Measurements from ENCODE around the gene CD9. TPM values are rescaled to one million over a fixed set of nuclear protein-coding genes. Genes with fewer than 3 reads are reported as not detected.
"Not testable (repeated sequence)": the region's sequence is repeated elsewhere in the genome, so short reads cannot be mapped to it uniquely, and the experiment has no call there.

CD9 gene
- polyA plus RNA-seq, 3 donors = 173 to 215 (median 209) TPM

DNA sequence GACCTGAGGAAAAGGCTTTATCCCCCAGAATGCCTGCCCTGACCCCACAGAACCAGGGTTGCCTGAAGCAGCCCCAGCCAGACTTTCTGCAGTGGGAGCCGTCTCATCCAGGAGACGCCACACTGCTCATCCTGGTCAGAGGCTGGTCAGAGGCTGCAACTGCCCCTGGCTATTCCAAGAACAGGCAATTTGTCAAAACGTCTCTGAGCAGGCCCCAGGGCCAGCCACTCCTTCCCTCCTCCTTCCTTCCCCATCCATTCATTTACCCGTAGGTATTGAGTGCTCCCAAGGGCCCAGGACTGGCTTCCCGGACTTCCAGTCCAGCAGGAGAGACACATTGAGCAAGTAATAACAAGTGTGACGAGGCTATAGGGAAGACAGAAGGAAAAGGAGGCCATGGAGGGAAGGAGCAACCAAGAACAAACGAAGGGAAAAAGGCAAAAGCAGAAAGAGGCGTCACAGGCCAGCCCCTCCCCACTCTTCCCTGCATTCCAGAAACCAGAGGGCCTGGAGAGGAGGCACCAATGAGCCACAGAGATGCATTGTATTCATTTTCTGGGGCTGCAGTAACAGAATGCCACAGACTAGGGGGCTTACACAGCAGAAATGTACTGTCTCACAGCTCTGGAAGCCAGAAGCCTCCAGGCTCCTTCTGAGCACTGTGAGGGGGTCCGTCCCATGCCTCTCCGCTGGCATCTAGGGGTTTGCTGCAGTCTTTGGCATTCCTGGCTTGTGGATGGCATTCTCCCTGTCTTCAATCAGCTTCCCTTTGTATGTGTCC, 21.0 kb upstream of the CD9 start:
- DNase-seq (ENCODE audit: low read depth in 3 of 3, low spot score in 2 of 3) = no peak

DNA sequence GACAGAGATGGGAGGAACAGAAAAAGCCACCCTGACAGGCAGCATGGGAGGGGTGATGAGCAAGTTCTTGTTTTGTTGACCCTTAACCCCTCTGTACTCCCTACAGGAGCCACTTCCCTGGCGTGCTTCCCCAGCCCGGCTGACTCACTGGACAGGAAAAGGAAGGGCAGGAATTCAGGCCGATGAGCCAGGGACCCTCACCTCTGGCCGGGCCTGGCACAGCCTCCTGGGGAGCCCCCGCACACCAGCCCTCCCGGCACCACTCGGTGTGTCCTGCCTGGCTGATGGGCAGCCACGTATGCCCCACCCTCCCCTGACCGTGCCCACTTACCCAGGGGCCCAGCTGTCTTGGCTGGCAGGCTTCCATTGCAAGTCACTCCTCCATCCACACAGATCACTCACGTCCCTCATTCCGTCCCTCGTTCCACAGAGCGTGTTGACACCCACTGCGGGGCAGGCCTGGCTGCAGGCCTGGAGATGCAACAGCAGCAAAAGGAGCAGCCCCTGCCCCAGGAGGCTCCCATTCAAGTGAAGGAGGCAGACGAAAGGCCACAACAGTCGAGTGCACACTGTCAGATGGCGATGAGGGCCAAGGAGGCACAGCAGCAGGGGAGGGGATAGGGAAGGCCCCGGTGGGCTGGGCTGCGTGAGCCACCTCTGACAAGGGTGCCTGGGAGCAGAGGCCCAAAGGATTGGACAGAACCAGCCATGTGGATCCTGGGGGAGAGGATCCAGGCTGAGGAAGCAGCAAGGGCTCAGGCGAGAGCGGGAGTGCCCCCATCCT, 19.7 kb upstream of the CD9 start:
- DNase-seq (ENCODE audit: low read depth in 3 of 3, low spot score in 2 of 3) = no peak

DNA sequence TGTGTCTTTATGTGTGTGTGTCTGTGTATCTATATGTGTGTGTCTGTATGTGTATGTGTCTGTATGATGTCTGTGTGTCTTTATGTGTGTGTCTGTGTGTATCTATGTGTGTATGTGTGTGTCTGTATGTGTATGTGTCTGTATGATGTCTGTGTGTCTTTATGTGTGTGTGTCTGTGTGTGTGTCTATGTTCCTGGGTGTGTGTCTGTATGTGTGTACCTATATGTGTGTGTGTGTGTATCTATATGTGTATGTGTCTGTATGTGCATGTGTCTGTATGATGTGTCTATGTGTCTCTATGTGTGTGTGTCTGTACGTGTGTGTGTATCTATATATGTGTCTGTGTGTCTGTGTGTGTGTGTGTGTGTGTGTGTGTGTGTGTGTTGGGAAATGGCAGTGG, 19.0 kb upstream of the CD9 start:
- no peak for DNase-seq (ENCODE audit: low read depth in 3 of 3, low spot score in 2 of 3)

DNA sequence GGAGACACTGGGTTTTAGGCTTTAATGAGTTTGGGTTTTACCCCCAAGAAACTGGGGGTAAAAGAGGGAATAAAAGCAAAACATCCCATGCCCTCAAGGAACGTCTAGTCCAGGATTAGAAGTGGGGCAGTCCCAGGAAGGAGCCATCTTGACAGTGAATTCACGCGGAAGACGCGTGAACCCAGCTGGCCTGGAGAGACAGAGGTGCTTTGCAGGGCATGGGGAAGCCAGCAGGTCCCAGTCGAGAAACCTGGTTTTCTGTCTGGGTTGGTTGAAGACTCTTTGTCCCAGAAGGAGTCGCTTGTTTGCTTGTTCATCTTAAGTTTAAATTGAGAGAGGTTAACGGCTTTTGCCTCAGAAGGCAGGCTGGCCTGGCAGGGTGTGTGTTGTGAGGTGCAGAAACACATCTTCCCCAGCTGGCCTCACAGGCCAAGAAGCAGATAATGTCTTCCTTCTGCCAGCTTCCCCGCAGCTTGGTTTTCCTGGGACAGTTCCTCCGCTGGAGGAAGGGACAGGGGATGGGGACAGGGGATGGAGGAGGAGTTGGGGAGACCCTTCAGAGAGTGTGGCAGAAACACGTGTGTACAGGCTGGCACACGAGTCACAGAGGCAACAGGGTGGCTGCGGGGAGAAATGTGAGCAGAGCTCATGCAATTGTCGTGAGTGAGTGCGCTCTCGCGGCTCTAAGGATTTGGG, 18.5 kb upstream of the CD9 start:
- no peak for DNase-seq (ENCODE audit: low read depth in 3 of 3, low spot score in 2 of 3)

DNA sequence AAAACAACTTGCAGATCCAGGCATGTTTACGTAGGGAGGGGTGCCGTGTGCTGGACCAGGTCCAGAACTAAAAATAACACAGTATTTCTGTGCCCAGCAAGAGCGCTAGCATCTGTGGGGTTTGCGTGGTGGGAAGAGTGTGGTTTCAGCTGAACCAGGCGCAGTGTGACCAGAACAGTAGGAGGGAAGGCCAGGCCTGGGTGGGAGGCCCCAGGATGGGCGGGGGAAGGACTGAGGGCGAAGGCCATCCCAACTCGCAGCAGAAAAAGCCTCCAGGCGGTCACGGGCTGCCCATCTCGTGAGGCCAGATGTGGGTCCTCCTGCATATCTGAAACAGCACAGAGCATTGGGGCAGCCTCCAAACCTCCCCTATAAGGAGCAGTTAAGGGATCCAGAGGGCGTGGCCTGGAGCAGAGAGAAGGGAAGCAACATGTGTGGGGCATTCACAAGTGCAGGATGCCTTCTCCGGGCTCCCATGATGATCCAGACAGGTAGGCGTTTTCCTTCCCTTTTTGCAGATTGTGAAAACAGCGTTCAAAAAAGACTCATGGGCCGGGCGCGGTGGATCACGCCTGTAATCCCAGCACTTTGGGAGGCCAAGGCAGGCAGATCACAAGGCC, 17.8 kb upstream of the CD9 start:
- no peak for DNase-seq (ENCODE audit: low read depth in 3 of 3, low spot score in 2 of 3)

DNA sequence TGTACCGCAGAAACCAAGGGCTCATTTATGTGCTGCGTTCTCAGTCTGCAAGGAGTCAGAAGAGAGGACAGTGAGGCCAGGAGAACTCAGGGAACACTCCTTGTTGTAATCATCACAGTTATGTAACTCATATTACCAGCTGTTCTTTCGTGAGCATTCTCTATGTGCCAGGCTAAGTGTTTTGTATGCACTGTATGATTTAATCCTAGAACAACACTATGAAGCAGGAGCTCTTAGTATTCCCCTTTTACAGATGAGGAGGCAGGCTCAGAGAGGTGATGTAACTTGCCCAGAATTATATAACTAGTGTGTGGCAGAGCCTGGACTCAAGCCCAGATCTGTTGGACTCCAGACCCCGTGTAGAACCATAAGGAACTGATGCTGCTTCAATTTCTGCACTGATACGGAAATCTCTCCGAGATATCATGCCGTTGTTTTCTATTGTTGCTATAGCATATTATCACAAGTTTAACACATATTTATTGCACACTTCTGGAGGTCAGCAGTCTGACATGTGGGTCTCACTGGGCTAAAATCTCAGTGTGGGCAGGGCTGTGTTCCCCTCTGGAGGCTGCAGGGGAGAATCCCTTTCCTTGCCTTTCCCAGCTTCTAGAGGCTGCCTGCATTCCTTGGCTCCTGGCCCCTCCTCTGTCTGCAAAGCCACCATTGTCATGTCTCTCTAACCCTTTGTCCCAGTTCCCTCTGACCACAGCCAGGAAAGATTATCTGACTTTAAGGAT, 16.3 kb upstream of the CD9 start:
- DNase-seq (ENCODE audit: low read depth in 3 of 3, low spot score in 2 of 3) = no peak

DNA sequence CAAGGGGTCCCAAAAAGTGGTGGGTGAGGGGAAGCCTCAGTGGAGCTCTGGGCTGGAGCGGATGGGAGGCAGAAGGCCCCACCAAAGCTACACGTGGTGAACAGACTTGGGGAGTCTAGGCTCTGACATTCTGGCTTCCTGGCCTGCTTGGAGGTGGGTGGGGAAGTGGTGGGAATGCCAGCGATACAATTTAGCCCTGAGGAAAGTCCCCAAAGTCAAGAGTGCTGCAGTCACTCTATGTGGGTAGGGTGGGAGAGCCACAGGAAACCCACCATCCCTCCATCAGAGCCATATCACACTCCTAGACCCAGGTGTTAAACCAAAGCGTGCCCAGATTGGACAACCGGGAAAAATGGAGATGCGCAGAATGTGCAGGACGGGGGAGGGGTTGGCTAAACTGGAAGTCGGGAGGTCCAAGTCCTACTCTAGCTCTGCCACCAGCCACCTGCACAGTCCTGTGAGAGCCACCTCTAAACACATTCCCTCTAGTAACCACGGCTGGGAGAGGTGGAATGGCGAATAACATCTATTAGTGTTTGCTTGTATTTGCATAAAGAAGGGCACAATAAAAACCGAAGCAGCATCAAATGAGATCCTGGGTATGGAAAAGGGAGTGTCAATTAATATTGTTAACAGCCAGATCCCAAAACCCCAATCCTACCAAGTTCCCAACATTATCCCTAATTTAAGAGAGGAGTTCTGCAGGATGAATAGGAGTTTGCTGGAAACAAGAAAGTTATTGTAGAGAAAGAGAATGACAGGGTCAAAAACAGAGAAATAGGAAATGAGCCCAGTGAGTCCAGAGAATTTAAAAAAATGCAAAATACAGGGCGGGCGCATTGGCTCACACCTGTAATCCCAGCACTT, 14.0 kb upstream of the CD9 start:
- DNase-seq (ENCODE audit: low read depth in 3 of 3, low spot score in 2 of 3) = no peak

DNA sequence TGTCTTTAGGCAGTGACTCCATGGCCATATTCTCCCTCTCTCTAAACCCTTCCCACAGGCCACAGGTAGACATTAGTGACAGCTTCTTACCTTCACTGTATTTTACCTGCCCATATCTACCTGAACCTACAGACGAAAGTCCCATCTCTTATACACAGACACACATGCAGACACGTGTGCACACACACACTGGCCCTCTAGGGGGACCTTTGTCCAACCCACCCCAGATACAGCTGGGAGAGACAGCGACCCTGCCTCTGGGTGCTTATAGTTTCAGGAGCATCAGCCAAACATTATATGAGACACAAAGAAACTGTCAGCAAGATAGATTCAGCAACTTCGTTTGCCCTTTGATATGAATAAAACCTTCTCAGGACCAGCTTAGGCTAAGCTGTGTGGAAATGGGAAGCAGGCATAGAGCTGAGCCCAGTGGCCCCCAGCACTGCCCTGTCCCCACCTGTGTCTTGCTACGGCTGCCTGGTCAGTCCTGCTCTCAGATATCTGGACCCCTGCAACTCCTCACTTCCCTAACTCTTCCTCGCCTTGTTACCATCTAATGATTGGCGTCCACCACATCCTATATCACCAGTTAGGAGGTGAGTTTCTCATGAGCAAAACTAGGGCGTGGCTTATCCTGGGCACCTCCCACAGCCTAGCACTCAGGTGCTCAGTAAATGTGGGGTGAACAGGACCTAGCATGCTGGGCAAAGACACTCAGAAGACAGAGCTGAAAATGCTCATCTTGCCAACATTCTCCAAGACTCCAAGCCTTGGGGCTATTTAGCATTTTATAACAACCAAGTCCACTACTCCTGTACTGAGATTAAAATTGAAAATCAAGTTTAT, 12.0 kb upstream of the CD9 start:
- no peak for DNase-seq (ENCODE audit: low read depth in 3 of 3, low spot score in 2 of 3)

DNA sequence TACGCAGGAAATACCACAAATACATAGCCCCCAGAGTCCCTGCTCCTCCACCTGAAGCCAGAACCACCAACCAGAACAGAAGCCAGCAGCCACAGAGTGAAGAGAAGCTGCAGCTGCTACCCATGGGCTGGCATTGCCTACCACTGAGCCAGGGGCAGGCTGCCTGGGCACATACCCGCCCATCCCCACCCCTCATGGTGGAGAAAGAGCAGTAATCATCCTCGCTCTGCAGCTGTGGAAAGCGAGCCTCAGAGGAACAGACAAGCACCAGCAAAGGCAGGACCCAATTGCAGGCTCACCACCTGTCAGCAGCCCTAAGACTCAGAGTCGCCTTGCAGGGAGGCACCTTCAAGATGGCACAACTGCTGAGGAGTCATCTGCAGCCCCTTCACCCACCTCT, 11.2 kb upstream of the CD9 start:
- no peak for DNase-seq (ENCODE audit: low read depth in 3 of 3, low spot score in 2 of 3)

DNA sequence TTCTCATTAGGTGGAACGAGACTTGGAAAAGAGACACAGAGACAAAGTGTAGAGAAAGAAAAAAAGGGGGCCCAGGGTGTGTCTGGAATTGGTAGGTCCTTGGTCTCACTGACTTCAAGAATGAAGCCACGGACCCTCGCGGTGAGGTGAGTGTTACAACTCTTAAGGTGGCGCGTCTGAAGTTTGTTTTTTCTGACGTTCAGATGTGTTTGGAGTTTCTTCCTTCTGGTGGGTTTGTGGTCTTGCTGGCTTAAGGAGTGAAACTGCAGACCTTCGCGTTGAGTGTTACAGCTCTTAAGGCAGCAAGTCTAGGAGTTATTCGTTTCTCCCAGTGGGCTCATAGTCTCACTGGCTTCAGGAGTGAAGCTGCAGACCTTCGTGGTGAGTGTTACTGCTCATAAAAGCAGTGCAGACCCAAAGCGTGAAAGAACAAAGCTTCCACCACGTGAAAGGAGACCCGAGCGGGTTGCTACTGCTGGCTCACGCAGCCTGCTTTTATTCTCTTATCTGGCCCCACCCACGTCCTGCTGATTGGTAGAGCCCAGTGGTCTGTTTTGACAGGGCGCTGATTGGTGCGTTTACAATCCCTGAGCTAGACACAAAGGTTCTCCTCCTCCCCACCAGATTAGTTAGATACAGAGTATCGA, 10.1 kb upstream of the CD9 start:
- DNase-seq (ENCODE audit: low read depth in 3 of 3, low spot score in 2 of 3) = not testable (repeated sequence)

DNA sequence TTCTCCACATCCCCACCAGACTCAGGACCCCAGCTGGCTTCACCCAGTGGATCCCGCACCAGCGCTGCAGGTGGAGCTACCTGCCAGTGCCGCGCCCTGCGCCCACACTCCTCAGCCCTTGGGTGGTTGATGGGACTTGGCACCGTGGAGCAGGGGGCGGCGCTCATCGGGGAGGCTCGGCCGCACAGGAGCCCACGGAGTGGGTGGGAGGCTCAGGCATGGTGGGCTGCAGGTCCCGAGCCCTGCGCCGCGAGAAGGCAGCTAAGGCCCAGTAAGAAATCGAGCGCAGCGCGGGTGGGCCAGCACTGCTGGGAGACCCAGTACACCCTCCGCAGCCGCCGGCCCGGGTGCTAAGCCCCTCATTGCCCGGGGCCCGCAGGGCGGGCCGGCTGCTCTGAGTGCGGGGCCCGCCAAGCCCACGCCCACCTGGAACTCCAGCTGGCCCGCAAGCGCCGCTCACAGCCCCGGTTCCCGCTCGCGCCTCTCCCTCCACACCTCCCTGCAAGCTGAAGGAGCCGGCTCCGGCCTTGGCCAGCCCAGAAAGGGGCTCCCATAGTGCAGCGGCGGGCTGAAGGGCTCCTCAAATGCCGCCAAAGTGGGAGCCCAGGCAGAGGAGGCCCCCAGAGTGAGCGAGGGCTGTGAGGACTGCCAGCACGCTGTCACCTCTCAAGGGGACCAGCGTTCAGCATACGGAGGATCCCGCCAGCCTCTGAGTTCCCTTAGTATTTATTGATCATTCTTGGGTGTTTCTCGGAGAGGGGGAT, 9.3 kb upstream of the CD9 start:
- not testable (repeated sequence) for DNase-seq (ENCODE audit: low read depth in 3 of 3, low spot score in 2 of 3)

DNA sequence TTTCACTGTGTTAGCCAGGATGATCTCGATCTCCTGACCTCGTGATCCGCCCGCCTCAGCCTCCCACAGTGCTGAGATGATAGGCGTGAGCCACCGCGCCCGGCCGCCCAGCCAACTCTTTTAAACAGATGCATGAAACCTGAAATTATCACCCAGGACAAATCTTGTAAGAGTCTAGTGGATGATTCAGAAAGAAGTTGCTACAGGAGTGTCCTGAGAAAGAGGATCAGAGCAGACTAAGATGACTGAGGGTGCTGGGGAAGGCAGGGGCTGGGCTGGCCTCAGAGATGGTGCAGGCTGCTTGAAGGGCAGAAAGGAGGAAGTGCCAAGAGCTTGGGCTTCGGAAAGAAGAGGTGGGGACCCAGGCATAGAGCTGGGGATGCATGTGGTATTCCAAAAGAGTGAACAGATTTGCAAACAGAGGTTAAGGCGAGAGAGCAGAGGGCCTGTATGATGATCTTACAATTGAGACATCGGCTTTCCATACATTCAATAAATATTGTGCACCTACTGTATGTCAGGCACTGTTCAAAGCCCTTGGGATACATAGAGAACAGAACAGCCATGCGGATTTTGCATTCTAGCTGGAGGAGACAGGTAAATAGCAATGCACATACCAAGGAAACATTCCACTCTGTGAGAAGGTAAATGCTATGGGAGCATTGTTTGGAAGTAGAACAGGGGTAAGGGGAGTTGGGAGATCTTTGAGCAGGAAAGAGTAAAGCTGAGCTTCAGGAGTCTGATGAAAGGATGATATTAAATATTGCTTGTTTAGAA, 7.4 kb upstream of the CD9 start:
- no peak for DNase-seq (ENCODE audit: low read depth in 3 of 3, low spot score in 2 of 3)

DNA sequence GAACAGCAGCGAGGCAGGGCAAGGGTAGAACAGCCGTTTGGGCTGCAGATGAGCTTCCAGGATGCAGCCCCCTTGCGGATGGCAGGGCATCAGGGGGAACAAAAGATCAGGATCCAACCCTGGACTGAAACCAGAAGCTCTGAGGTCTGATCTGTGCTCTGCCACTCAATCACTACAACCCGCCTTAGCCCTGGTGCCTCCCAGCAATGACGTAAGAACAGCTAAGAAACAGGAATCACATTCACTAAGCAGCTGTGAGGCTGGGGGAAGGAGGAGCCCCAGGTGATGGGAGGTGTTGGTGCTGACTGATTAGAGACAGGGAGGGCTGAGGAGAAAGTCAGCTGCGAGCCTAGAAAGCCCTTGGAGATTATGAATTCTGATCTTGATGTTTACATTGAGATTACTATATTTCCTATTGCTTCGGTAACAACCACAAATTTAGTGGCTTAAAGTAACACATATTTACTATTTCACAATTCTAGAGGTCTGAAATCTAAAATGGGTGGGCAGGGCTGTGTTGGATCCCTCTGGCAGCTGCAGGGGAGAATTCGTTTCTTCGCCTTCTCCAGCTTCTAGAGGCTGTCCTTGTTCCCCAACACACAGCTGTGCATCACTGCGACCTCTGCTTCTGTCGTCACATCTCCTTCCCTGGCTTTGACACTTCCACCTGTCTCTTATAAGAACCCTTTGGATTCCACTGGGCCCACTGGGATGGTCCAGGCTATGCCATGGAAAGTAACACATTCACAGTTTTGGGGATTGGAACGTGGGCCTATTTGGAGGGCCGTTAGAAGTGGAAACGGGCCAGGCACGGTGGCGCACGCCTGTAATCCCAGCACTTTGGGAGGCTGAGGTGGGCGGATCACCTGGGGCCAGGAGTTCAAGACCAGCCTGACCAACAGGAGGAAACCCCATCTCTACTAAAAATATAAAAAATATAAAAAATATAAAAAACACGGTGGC, 6.1 kb upstream of the CD9 start:
- no peak for DNase-seq (ENCODE audit: low read depth in 3 of 3, low spot score in 2 of 3)

DNA sequence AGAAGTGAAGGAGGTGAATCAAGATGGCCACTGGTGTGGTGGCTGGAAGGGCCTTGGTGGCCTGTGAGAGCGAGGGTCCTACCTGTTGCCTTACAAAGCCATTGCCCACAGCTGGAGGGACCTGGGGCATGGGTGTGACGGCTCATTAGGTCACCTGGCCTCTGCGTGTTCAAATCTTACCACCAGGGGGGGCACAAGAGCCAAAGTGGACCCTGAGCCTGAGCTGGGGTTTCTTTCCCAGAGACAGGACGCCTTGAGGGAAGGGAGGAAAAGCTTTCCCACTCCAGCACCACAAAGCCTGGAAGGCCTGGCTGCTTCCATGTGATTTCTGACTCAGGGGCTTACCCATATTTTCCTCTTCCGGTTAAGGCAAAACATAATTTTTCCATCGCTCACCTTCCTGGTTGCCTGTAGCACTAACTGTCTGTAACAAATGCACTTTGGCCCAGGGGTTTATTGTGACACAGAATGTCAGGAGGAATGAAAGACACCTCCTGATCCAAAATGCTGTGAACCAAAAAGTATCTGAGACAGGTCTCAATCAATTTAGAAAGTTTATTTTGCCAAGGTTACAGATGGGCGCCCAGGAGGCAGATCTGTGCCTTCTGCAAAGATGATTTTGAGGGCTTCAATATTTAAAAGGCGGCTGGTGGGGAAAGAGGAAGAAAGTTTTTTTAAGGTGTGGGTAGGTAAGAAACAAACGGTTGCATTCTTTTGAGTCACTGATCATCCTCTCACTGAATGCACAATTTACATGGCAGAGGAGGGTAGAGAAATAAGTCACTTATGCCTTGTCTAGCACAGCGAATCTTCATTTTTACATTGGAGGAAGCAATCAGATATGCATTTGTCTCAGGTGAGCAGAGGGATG, 4.3 kb upstream of the CD9 start:
- DNase-seq (ENCODE audit: low read depth in 3 of 3, low spot score in 2 of 3) = peak in 2 of 3 donors; percentile 80 to 84
